Astrocyte (in vitro differentiated cells and primary cell): ENCODE results near the gene PANX3. TPM values are rescaled to one million over a fixed set of nuclear protein-coding genes. Genes with fewer than 3 reads are reported as not detected.

Experiments used
- DNase-seq: peaks from one replicate; pipeline ENCODE4 v3.0.0-alpha.2; 2010; ENCODE audit warnings: low read depth
- FAIRE-seq: peaks from 2 replicates; lab custom pipeline; 2011; peaks lifted over from hg19 to GRCh38; lab: Jason Lieb, UNC
- H2AFZ ChIP-seq: 2 replicates; pipeline ENCODE4 v1.6.0; 2012; ENCODE audit warnings: low read depth, low read length, inconsistent platforms
- H3K27ac ChIP-seq: 2 replicates; pipeline ENCODE4 v1.5.1; 2011; ENCODE audit warnings: low read depth, low read length, inconsistent platforms
- H3K27me3 ChIP-seq: 2 replicates; pipeline ENCODE4 v1.6.0; 2011; ENCODE audit warnings: low read length, inconsistent platforms; ENCODE audit not compliant: insufficient read depth
- H3K36me3 ChIP-seq: 2 replicates; pipeline ENCODE4 v1.5.1; 2011; ENCODE audit warnings: low read length, inconsistent platforms; ENCODE audit not compliant: insufficient read depth
- H3K4me1 ChIP-seq: 2 replicates; pipeline ENCODE4 v1.5.1; 2011; ENCODE audit warnings: low read length, inconsistent platforms; ENCODE audit not compliant: insufficient read depth
- H3K4me2 ChIP-seq: 2 replicates; pipeline ENCODE4 v1.6.0; 2012; ENCODE audit warnings: low read length, inconsistent platforms
- H3K4me3 ChIP-seq: 2 replicates; pipeline ENCODE4 v1.5.1; 2011; ENCODE audit warnings: low read depth, mild to moderate bottlenecking, low read length, inconsistent platforms; ENCODE audit not compliant: insufficient read depth
- H3K79me2 ChIP-seq: 2 replicates; pipeline ENCODE4 v1.6.0; 2012; ENCODE audit warnings: mild to moderate bottlenecking, low read length, inconsistent platforms; ENCODE audit not compliant: insufficient read depth
- H3K9ac ChIP-seq: 2 replicates; pipeline ENCODE4 v1.6.0; 2012; ENCODE audit warnings: mild to moderate bottlenecking, low read length, inconsistent platforms
- H3K9me3 ChIP-seq: 2 replicates; pipeline ENCODE4 v1.5.1; 2012; ENCODE audit warnings: low read depth, mild to moderate bottlenecking, low read length, inconsistent platforms; ENCODE audit not compliant: insufficient read depth
- H4K20me1 ChIP-seq: 2 replicates; pipeline ENCODE4 v1.6.0; 2012; ENCODE audit warnings: low read length, inconsistent platforms; ENCODE audit not compliant: insufficient read depth
- H3K27ac Mint-ChIP-seq: one replicate; pipeline ENCODE4 v1.8.0; 2021; ENCODE audit warnings: mild to moderate bottlenecking, mixed read lengths; ENCODE audit not compliant: unreplicated experiment
- H3K27me3 Mint-ChIP-seq: one replicate; pipeline ENCODE4 v1.8.0; 2021; ENCODE audit warnings: low read depth, mixed read lengths; ENCODE audit not compliant: unreplicated experiment
- H3K36me3 Mint-ChIP-seq: one replicate; pipeline ENCODE4 v1.8.0; 2021; ENCODE audit warnings: low read depth, mixed read lengths; ENCODE audit not compliant: unreplicated experiment
- H3K4me1 Mint-ChIP-seq: one replicate; pipeline ENCODE4 v1.8.0; 2021; ENCODE audit warnings: low read depth, mixed read lengths; ENCODE audit not compliant: unreplicated experiment
- H3K4me3 Mint-ChIP-seq: one replicate; pipeline ENCODE4 v1.8.0; 2021; ENCODE audit warnings: mild to moderate bottlenecking, moderate library complexity, mixed read lengths; ENCODE audit not compliant: unreplicated experiment
- H3K9me3 Mint-ChIP-seq: one replicate; pipeline ENCODE4 v1.8.0; 2021; ENCODE audit warnings: mild to moderate bottlenecking, mixed read lengths; ENCODE audit not compliant: unreplicated experiment
- EZH2 ChIP-seq: IDR thresholded peaks from 2 replicates; pipeline ENCODE4 v1.6.1; 2012; ENCODE audit warnings: mild to moderate bottlenecking, low read length, inconsistent platforms; ENCODE audit not compliant: insufficient read depth
- total RNA-seq: library from RNA; stranded (reverse); gene quantifications from 2 replicates; pipeline ENCODE4 v1.2.1, GENCODE V29; 2021
- TF ChIP-seq, protein P1 (sequence below): IDR thresholded peaks from 2 replicates; pipeline ENCODE4 v1.5.1; 2011; ENCODE audit warnings: low read depth, mild to moderate bottlenecking, inconsistent platforms, low read length, moderate library complexity; ENCODE audit not compliant: insufficient read depth

PANX3 gene
- total RNA-seq, 1 donor from 2014 or later, result not detected

DNA sequence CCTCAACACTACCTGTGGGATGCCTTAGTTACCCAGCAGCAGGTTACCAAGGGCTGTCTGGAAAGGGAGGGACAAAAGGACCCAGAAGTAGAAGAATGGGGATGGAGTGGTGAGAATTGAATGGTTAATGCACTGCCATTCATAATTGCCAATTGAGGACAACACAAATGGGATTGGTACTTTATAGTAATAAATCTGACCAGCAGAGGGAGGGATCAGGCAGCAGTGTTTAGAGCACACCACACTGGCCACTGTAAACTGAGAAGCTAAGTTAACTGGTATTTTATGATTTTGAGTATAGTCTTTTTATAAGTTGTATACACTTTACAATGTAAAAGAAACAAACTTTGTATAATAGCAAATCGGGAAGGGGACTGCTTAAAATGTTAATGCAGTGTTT lies 22.1 kb downstream of the PANX3 start:
- Histone ChIP-seq H3K27ac (no peak overlapping the region), H3K4me3 (no peak overlapping the region), H3K4me1 (no peaks in the 10 kb centered on the region), H3K36me3 (peaks cover 45% of the 10 kb centered on the region), H3K9me3 (no peaks in the 10 kb centered on the region), H3K79me2 (no peaks in the 10 kb centered on the region), H3K9ac (no peak overlapping the region), H2AFZ (no peak overlapping the region), H3K4me2 (no peak overlapping the region), H4K20me1 (peaks cover 18% of the 10 kb centered on the region), H3K27me3 (no peaks in the 10 kb centered on the region)
- Mint-ChIP-seq H3K27me3 (no peaks in the 10 kb centered on the region), H3K36me3 (peaks cover 10% of the 10 kb centered on the region), H3K9me3 (no peaks in the 10 kb centered on the region), H3K4me3 (no peak overlapping the region), H3K4me1 (no peaks in the 10 kb centered on the region), H3K27ac (no peak overlapping the region)
- TF ChIP-seq, protein P1, sequence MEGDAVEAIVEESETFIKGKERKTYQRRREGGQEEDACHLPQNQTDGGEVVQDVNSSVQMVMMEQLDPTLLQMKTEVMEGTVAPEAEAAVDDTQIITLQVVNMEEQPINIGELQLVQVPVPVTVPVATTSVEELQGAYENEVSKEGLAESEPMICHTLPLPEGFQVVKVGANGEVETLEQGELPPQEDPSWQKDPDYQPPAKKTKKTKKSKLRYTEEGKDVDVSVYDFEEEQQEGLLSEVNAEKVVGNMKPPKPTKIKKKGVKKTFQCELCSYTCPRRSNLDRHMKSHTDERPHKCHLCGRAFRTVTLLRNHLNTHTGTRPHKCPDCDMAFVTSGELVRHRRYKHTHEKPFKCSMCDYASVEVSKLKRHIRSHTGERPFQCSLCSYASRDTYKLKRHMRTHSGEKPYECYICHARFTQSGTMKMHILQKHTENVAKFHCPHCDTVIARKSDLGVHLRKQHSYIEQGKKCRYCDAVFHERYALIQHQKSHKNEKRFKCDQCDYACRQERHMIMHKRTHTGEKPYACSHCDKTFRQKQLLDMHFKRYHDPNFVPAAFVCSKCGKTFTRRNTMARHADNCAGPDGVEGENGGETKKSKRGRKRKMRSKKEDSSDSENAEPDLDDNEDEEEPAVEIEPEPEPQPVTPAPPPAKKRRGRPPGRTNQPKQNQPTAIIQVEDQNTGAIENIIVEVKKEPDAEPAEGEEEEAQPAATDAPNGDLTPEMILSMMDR, result peak; percentile 42
- no peak for TF ChIP-seq EZH2
- DNase-seq (no peak), FAIRE-seq (peak; percentile 20)

- peaks cover 11% of the 10 kb centered on the region for H4K20me1 ChIP-seq
- Mint-ChIP-seq H3K27ac (no peak overlapping the region), H3K4me3 (no peak overlapping the region), H3K27me3 (no peaks in the 10 kb centered on the region), H3K4me1 (no peaks in the 10 kb centered on the region), H3K9me3 (no peaks in the 10 kb centered on the region), H3K36me3 (peaks cover 9% of the 10 kb centered on the region)
- no peak overlapping the region for H3K27ac ChIP-seq
- H3K9me3 ChIP-seq, result no peaks in the 10 kb centered on the region
- no peak overlapping the region for H3K9ac ChIP-seq
- H2AFZ ChIP-seq, result no peak overlapping the region
- DNase-seq, result no peak
- H3K4me1 ChIP-seq, result no peaks in the 10 kb centered on the region
- FAIRE-seq, result no peak
- H3K4me2 ChIP-seq, result no peak overlapping the region
- TF ChIP-seq EZH2, result no peak
- TF ChIP-seq, protein P1, result no peak
- no peak overlapping the region for H3K4me3 ChIP-seq
- H3K79me2 ChIP-seq, result no peaks in the 10 kb centered on the region
- H3K27me3 ChIP-seq, result no peaks in the 10 kb centered on the region
- H3K36me3 ChIP-seq, result peaks cover 35% of the 10 kb centered on the region
These were observed 24.7 kb downstream of the PANX3 start for GRCh38 chr11:124635932-124636331.

DNA sequence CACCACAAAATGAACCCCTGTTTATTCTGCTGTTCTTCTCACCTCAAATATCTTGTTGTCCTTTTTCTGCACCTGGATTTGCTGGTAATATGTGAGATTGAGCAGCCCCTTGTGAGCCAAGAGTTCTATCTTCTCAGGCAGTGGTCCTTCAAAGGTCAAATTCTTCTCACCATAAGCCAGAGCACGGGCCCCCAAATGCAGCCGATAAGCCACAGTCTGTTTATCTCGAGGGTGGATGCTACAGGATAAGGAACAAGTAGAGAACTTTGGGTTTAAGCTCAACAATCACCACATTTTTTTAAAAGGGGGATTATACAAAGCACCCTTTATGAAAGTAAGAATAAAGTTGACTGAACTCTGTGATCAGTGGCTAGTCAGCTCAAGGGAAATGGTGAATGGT lies 27.3 kb downstream of the PANX3 start:
- H3K36me3 ChIP-seq, result peaks cover 12% of the 10 kb centered on the region
- no peak overlapping the region for H3K4me3 Mint-ChIP-seq
- peaks cover 5% of the 10 kb centered on the region for H3K36me3 Mint-ChIP-seq
- TF ChIP-seq EZH2, result no peak
- TF ChIP-seq, protein P1, result no peak
- H3K27me3 ChIP-seq, result no peaks in the 10 kb centered on the region
- H3K4me3 ChIP-seq, result no peak overlapping the region
- H3K9me3 Mint-ChIP-seq, result peaks cover 1% of the 10 kb centered on the region
- DNase-seq (no peak), FAIRE-seq (no peak)
- H3K27ac Mint-ChIP-seq, result no peak overlapping the region
- no peaks in the 10 kb centered on the region for H3K9me3 ChIP-seq
- no peak overlapping the region for H2AFZ ChIP-seq
- no peaks in the 10 kb centered on the region for H3K79me2 ChIP-seq
- peaks cover 2% of the 10 kb centered on the region for H4K20me1 ChIP-seq
- no peaks in the 10 kb centered on the region for H3K27me3 Mint-ChIP-seq
- peaks cover 7% of the 10 kb centered on the region for H3K4me1 ChIP-seq
- H3K4me1 Mint-ChIP-seq, result peaks cover 6% of the 10 kb centered on the region
- no peak overlapping the region for H3K9ac ChIP-seq
- H3K27ac ChIP-seq, result no peak overlapping the region
- no peak overlapping the region for H3K4me2 ChIP-seq
